ENCODE results near the gene SCN10A. TPM values are rescaled to one million over a fixed set of nuclear protein-coding genes. Genes with fewer than 3 reads are reported as not detected.

Gene SCN10A
- total RNA-seq, 1 donor from 2014 or later, result not detected

DNA sequence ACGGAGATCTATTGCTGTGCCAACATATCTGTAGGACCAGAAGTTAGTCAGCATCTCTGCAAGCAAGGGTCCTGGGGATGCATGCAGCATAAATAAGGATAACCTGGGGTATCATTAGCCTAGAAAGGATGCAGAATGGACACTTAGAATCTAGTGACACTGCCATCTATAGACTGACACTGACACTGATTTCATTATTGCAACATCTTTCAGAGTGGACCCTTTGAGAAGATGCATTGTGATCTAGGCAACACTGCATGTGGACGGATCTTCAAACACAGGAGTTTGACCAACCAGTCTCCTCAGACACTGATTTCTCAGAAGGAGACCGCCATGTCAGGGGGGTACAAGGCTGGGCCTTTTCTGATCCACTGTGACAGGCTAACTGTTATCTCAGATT is 52.4 kb downstream of the SCN10A start:
- Mint-ChIP-seq H3K4me3 (ENCODE audit: low read depth) (no peak overlapping the region), H3K9me3 (ENCODE audit: low read depth) (peaks cover 10% of the 10 kb centered on the region), H3K27me3 (peaks cover 19% of the 10 kb centered on the region), H3K36me3 (ENCODE audit: insufficient read depth) (no peaks in the 10 kb centered on the region), H3K27ac (no peak overlapping the region), H3K4me1 (ENCODE audit: low read depth) (no peaks in the 10 kb centered on the region)
- TF ChIP-seq, protein P1, sequence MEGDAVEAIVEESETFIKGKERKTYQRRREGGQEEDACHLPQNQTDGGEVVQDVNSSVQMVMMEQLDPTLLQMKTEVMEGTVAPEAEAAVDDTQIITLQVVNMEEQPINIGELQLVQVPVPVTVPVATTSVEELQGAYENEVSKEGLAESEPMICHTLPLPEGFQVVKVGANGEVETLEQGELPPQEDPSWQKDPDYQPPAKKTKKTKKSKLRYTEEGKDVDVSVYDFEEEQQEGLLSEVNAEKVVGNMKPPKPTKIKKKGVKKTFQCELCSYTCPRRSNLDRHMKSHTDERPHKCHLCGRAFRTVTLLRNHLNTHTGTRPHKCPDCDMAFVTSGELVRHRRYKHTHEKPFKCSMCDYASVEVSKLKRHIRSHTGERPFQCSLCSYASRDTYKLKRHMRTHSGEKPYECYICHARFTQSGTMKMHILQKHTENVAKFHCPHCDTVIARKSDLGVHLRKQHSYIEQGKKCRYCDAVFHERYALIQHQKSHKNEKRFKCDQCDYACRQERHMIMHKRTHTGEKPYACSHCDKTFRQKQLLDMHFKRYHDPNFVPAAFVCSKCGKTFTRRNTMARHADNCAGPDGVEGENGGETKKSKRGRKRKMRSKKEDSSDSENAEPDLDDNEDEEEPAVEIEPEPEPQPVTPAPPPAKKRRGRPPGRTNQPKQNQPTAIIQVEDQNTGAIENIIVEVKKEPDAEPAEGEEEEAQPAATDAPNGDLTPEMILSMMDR (IDR thresholded peaks at IDR 0.05; ENCODE audit: unreplicated experiment), result no peak
- DNase-seq (ENCODE audit: low spot score, unreplicated experiment), result no peak

DNA sequence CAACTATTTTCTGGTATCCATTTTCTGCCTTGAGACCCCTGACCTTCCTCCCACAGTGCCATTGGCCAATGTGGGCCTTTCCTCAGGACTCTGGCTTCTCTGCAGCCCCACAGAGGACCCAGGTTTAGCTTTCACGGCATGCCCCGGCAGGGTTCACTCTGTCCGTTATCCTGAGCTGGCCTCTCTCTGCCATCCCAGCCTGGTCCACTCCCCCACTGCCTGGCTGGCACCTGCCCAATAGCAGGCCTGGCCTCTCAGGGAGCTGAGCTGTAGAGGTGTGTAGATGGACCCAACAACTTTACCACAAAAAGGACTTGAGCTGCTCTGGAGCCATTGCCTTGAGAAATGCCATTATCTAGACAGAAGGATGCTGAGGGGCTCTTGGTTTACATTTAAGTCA is 57.5 kb downstream of the SCN10A start:
- Mint-ChIP-seq H3K27ac (no peak overlapping the region), H3K36me3 (ENCODE audit: insufficient read depth) (no peaks in the 10 kb centered on the region), H3K9me3 (ENCODE audit: low read depth) (no peaks in the 10 kb centered on the region), H3K4me3 (ENCODE audit: low read depth) (no peak overlapping the region), H3K27me3 (peaks cover 47% of the 10 kb centered on the region), H3K4me1 (ENCODE audit: low read depth) (no peaks in the 10 kb centered on the region)
- TF ChIP-seq, protein P1 (IDR thresholded peaks at IDR 0.05; ENCODE audit: unreplicated experiment), result no peak
- DNase-seq (ENCODE audit: low spot score, unreplicated experiment), result no peak

DNA sequence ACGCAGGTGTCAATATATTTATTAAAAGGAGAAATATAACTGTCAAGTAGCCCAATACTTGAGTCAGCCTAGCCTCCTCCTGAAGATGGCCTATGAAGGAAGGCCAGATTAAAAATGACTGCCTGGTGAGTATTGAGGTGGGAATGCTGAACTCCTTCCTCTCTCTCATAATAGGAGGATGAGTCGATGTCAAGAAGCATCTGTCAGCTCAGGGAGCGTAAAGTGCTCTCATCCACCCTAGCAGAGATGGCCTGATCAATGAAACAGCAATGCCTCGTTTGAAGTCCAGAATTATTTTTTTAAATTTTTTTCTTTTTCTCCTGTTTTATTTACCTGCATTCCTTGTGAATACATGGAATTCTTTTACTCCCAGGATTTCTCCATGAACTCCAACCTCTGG is 58.3 kb downstream of the SCN10A start:
- H3K27me3 Mint-ChIP-seq, result peaks cover 51% of the 10 kb centered on the region
- TF ChIP-seq, protein P1 (IDR thresholded peaks at IDR 0.05; ENCODE audit: unreplicated experiment), result no peak
- DNase-seq (ENCODE audit: low spot score, unreplicated experiment), result no peak
- no peak overlapping the region for H3K27ac Mint-ChIP-seq
- H3K4me3 Mint-ChIP-seq (ENCODE audit: low read depth), result no peak overlapping the region
- no peaks in the 10 kb centered on the region for H3K9me3 Mint-ChIP-seq (ENCODE audit: low read depth)
- no peaks in the 10 kb centered on the region for H3K36me3 Mint-ChIP-seq (ENCODE audit: insufficient read depth)
- H3K4me1 Mint-ChIP-seq (ENCODE audit: low read depth), result no peaks in the 10 kb centered on the region

DNA sequence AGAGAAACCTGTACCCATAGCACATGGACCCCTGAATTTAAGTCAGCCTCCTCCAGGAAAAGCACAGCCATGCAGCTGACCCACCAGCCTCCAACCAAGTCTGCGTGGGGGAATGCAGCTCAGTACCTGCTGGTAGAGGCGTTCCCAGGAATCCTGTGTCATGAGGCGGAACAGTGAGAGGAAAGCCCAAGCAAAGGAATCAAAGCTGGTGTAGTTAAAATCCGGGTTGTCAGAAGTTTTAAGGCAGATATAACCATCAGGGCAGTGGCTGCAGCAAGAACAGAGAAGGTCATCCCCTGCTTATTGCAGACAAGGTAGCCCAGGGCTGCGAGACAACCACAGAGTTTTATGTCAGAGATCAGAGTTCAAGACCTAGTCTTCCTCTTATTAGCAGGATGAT is 59.1 kb downstream of the SCN10A start:
- H3K9me3 Mint-ChIP-seq (ENCODE audit: low read depth), result no peaks in the 10 kb centered on the region
- H3K27me3 Mint-ChIP-seq, result peaks cover 49% of the 10 kb centered on the region
- no peak overlapping the region for H3K4me3 Mint-ChIP-seq (ENCODE audit: low read depth)
- H3K27ac Mint-ChIP-seq, result no peak overlapping the region
- no peaks in the 10 kb centered on the region for H3K36me3 Mint-ChIP-seq (ENCODE audit: insufficient read depth)
- H3K4me1 Mint-ChIP-seq (ENCODE audit: low read depth), result no peaks in the 10 kb centered on the region
- no peak for DNase-seq (ENCODE audit: low spot score, unreplicated experiment)
- TF ChIP-seq, protein P1 (IDR thresholded peaks at IDR 0.05; ENCODE audit: unreplicated experiment), result no peak

DNA sequence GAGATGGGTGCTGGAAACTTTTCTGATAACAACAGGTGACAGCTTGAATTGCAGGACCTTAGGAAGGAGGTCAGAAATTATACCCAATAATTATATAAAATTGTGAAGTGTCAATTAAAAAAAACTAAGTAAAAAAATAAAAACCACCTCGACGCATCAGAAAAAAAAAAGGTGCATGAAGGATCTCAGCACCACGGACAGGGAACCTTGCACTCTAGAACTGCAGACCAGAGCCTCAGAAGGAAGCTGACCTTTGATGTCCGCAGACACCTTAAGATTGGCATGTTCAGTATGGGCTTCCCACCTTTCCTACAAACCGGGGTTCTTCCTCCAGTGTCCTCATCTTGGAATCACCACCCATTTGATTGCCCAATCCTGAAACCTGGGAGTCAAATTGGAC is 60.9 kb downstream of the SCN10A start:
- H3K27ac Mint-ChIP-seq, result no peak overlapping the region
- no peaks in the 10 kb centered on the region for H3K9me3 Mint-ChIP-seq (ENCODE audit: low read depth)
- H3K4me3 Mint-ChIP-seq (ENCODE audit: low read depth), result no peak overlapping the region
- peaks cover 49% of the 10 kb centered on the region for H3K27me3 Mint-ChIP-seq
- no peak for DNase-seq (ENCODE audit: low spot score, unreplicated experiment)
- no peaks in the 10 kb centered on the region for H3K36me3 Mint-ChIP-seq (ENCODE audit: insufficient read depth)
- H3K4me1 Mint-ChIP-seq (ENCODE audit: low read depth), result no peaks in the 10 kb centered on the region
- TF ChIP-seq, protein P1 (IDR thresholded peaks at IDR 0.05; ENCODE audit: unreplicated experiment), result no peak

Measured in progenitor cell of endocrine pancreas (in vitro differentiated cells).